ENCODE measurements around the gene PRDM5. TPM values are rescaled to one million over a fixed set of nuclear protein-coding genes. Genes with fewer than 3 reads are reported as not detected.

The PRDM5 gene
- polyA plus RNA-seq, 1 donor (not counting 4 experiments of a cell fraction or from before 2014, with no cell fraction given): 3.6 TPM

- dilution Hi-C loops (cut with MboI; ENCODE audit: extremely low pct_ligation_motif_present, low sequenced_read_pairs): no loop called here
- no peaks in the 10 kb centered on the region for H3K27me3 ChIP-seq (ENCODE audit: control insufficient read depth, extremely low read depth, insufficient read depth, low read length)
- H4K20me1 ChIP-seq (ENCODE audit: control insufficient read depth, extremely low read depth, insufficient read depth, low read length): no peaks in the 10 kb centered on the region
- FAIRE-seq (no peak), DNase-seq (ENCODE audit: low read depth, low spot score) (no peak)
- H3K9me3 ChIP-seq (ENCODE audit: control insufficient read depth, low read depth, low read length): no peaks in the 10 kb centered on the region
- H3K9me1 ChIP-seq (ENCODE audit: control insufficient read depth, extremely low read depth, insufficient read depth, low read length): no peaks in the 10 kb centered on the region
- no peak overlapping the region for H3K4me2 ChIP-seq (ENCODE audit: control insufficient read depth, extremely low read depth, insufficient read depth, low read depth, low read length)
- H3K36me3 ChIP-seq (ENCODE audit: control insufficient read depth in 2 of 2, extremely low read depth in 1 of 2, insufficient read depth in 2 of 2, low read length in 2 of 2): no peaks in the 10 kb centered on the region
- H2AFZ ChIP-seq (ENCODE audit: control insufficient read depth, low read length): no peak overlapping the region
- TF ChIP-seq, protein P1, sequence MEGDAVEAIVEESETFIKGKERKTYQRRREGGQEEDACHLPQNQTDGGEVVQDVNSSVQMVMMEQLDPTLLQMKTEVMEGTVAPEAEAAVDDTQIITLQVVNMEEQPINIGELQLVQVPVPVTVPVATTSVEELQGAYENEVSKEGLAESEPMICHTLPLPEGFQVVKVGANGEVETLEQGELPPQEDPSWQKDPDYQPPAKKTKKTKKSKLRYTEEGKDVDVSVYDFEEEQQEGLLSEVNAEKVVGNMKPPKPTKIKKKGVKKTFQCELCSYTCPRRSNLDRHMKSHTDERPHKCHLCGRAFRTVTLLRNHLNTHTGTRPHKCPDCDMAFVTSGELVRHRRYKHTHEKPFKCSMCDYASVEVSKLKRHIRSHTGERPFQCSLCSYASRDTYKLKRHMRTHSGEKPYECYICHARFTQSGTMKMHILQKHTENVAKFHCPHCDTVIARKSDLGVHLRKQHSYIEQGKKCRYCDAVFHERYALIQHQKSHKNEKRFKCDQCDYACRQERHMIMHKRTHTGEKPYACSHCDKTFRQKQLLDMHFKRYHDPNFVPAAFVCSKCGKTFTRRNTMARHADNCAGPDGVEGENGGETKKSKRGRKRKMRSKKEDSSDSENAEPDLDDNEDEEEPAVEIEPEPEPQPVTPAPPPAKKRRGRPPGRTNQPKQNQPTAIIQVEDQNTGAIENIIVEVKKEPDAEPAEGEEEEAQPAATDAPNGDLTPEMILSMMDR (optimal IDR thresholded peaks at IDR 0.05 in 1 of 3, IDR thresholded peaks at IDR 0.05 in 1 of 3, conservative IDR thresholded peaks at IDR 0.05 in 1 of 3; ENCODE audit: extremely low read depth in 1 of 3, insufficient read depth in 2 of 3, low read length in 3 of 3): no peak
- TF ChIP-seq EZH2 (IDR thresholded peaks at IDR 0.05; ENCODE audit: low read length): no peak
- H3K9ac ChIP-seq (ENCODE audit: control insufficient read depth, extremely low read depth, insufficient read depth, low read length): no peak overlapping the region
- H3K4me1 ChIP-seq (ENCODE audit: control insufficient read depth, extremely low read depth, insufficient read depth, low read length): no peaks in the 10 kb centered on the region
- no peaks in the 10 kb centered on the region for H3K79me2 ChIP-seq (ENCODE audit: control insufficient read depth, insufficient read depth, low read length)
- H3K27ac ChIP-seq (ENCODE audit: control insufficient read depth, insufficient read depth, low read length): no peak overlapping the region
- H3K4me3 ChIP-seq (ENCODE audit: control insufficient read depth in 2 of 3, extremely low read depth in 1 of 3, insufficient read depth in 2 of 3, low read depth in 1 of 3, low read length in 3 of 3): no peak overlapping the region
Observed at GRCh38 chr4:120963449-120963848, 40.9 kb upstream of the PRDM5 start.

GRCh38 chr4:120960656-120961267, 38.2 kb upstream of the PRDM5 start:
- H3K9me3 ChIP-seq (ENCODE audit: control insufficient read depth, low read depth, low read length): no peaks in the 10 kb centered on the region

More at GRCh38 chr4:120960656-120961267, 38.2 kb upstream of the PRDM5 start:
- no peaks in the 10 kb centered on the region for H3K4me1 ChIP-seq (ENCODE audit: control insufficient read depth, extremely low read depth, insufficient read depth, low read length)
- dilution Hi-C loops (cut with MboI; ENCODE audit: extremely low pct_ligation_motif_present, low sequenced_read_pairs): no loop called here
- FAIRE-seq: no peak
- H3K27me3 ChIP-seq (ENCODE audit: control insufficient read depth, extremely low read depth, insufficient read depth, low read length): no peaks in the 10 kb centered on the region
- H3K36me3 ChIP-seq (ENCODE audit: control insufficient read depth in 2 of 2, extremely low read depth in 1 of 2, insufficient read depth in 2 of 2, low read length in 2 of 2): no peaks in the 10 kb centered on the region
- no peaks in the 10 kb centered on the region for H3K9me1 ChIP-seq (ENCODE audit: control insufficient read depth, extremely low read depth, insufficient read depth, low read length)
- H3K4me3 ChIP-seq (ENCODE audit: control insufficient read depth in 2 of 3, extremely low read depth in 1 of 3, insufficient read depth in 2 of 3, low read depth in 1 of 3, low read length in 3 of 3): no peak overlapping the region
- TF ChIP-seq, protein P1 (optimal IDR thresholded peaks at IDR 0.05 in 1 of 3, IDR thresholded peaks at IDR 0.05 in 1 of 3, conservative IDR thresholded peaks at IDR 0.05 in 1 of 3; ENCODE audit: extremely low read depth in 1 of 3, insufficient read depth in 2 of 3, low read length in 3 of 3): no peak
- no peak overlapping the region for H3K9ac ChIP-seq (ENCODE audit: control insufficient read depth, extremely low read depth, insufficient read depth, low read length)
- H4K20me1 ChIP-seq (ENCODE audit: control insufficient read depth, extremely low read depth, insufficient read depth, low read length): no peaks in the 10 kb centered on the region
- H2AFZ ChIP-seq (ENCODE audit: control insufficient read depth, low read length): no peak overlapping the region
- H3K79me2 ChIP-seq (ENCODE audit: control insufficient read depth, insufficient read depth, low read length): no peaks in the 10 kb centered on the region
- no peak overlapping the region for H3K27ac ChIP-seq (ENCODE audit: control insufficient read depth, insufficient read depth, low read length)
- no peak overlapping the region for H3K4me2 ChIP-seq (ENCODE audit: control insufficient read depth, extremely low read depth, insufficient read depth, low read depth, low read length)
- no peak for DNase-seq (ENCODE audit: low read depth, low spot score)

All from keratinocyte (primary cell).